Transverse colon (tissue), 4 donors: ENCODE results near the gene PRCC.

Experiments
- CTCF ChIP-seq, 5 experiments: fragments of 200-600 bp in 3 of 5; fragments of 450-650 bp in 2 of 5; sonication (generic) in 3 of 5; IDR thresholded peaks; 1 replicate in 2 of 5; 2 replicates in 3 of 5; pipeline ENCODE4 v1.5.1; 2016 to 2017; ENCODE audit warnings: antibody characterized with exemption in 5 of 5, inconsistent platforms in 3 of 5, mild to moderate bottlenecking in 2 of 5, moderate library complexity in 1 of 5
- POLR2A ChIP-seq: fragments of 450-650 bp; IDR thresholded peaks from one replicate; pipeline ENCODE4 v1.6.1; 2016; ENCODE audit warnings: antibody characterized with exemption, mild to moderate bottlenecking, moderate library complexity
- POLR2AphosphoS5 ChIP-seq, 3 donors: sonication (generic); formaldehyde crosslinking; IDR thresholded peaks; one replicate each; pipeline ENCODE4 v1.6.1; 2016; ENCODE audit warnings: antibody characterized with exemption in 3 of 3

GRCh38 chr1:156813750-156814570, 46.6 kb downstream of the PRCC start:
- peak; percentile 55 to 83 (median 65) for TF ChIP-seq CTCF (IDR thresholded peaks at IDR 0.05)
- peak in 1 of 3 donors; percentile 42 for TF ChIP-seq POLR2AphosphoS5 (IDR thresholded peaks at IDR 0.05)
- peak; percentile 21 for TF ChIP-seq POLR2A
